Daoy (cell line): ENCODE data around the gene RAPH1. TPM values are rescaled to one million over a fixed set of nuclear protein-coding genes. Genes with fewer than 3 reads are reported as not detected.
"Not testable (repeated sequence)": the region's sequence is repeated elsewhere in the genome, so short reads cannot be mapped to it uniquely, and the experiment has no call there.

ENCODE experiments used
- DNase-seq: peaks from one replicate; pipeline ENCODE4 v3.0.0-alpha.2; 2015; ENCODE audit warnings: low read depth
- total RNA-seq: library from RNA; depleted of rRNA; stranded (reverse); fragments of >200 nt; shearing (Covaris generic); gene quantifications from 2 replicates; pipeline ENCODE4 v1.2.3, GENCODE V29; 2014

Gene RAPH1
- total RNA-seq, 1 experiment from 2014 or later: 5.8 TPM

DNA sequence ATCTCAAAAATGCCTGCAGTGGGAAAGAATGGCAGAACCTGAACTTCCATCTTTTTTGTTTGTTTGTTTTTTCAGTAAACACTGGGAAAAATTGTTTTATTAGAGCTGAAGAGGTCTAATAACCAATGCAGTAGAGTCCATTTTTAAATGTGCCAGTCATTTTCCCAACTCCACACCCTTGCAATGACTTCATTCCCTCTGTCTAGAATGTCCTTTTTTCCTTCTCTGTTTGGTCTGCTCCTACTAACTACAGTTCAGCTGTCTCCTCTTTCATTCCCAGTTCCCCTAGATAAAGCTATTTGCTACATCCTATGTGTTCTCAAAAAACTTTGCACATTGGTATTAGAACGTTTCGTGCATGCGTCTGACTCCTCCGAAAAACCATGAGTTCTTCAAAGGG lies 9.3 kb upstream of the RAPH1 start:
- DNase-seq: no peak

DNA sequence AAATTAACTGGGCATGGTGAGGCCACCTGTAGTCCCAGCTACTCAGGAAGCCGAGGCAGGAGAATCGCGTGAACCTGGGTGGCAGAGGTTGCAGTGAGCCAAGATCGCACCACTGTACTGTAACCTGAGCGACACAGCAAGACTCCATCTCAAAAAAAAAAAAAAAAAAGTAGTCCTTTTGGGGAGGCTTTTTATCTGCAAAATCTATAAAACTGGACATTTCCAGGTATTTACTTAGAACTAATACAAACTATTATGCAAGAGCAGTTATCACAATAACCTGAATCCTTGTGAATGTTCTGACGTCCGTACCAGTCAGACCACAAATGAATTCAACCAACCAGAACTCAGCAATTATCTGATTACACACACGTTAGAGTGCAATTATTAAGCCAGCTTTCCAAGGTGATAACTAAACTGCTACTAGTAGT lies 8.8 kb upstream of the RAPH1 start:
- DNase-seq: no peak

DNA sequence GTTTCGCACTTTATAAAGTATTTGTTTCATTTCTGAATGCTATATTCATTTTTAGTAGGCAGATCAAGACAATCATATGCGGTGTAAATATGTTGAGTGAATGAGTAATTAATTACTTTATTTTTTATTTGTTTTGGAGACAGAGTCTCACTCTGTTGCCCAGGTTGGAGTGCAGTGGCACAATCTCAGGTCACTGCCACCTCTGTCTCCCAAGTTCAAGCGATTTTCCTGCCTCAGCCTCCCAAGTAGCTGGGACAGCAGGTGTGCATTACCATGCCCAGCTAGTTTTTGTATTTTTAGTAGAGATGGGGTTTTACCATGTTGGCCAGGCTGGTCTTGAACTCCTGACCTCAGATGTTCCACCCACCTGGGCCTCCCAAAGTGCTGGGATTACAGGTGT lies 5.5 kb upstream of the RAPH1 start:
- not testable (repeated sequence) for DNase-seq

DNA sequence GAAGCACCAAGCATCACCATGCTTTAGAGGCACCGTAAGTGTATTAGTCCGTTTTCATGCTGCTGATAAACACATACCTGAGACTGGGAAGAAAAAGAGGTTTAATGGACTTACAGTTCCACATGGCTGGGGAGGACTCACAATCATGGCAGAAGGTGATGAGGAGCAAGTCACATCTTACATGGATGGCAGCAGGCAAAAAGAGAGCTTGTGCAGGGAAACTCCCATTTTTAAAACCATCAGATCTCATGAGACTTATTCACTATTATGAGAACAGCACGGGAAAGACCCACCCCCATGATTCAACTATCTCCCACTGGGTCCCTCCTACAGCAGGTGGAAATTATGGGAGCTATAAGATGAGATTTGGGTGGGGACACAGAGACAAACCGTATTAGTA lies 3.1 kb upstream of the RAPH1 start:
- not testable (repeated sequence) for DNase-seq

DNA sequence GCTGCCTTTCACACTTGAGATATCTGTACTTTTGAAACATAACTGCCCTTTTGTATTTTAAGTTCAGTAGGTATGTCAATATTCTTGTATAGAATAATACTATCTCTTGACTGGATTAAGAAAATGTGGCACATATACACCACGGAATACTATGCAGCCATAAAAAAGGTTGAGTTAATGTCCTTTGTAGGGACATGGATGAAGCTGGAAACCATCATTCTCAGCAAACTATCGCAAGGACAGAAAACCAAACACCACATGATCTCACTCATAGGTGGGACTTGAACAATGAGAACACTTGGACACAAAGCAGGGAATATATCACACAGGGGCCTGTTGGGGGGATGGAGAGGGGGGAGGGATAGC lies 1.5 kb upstream of the RAPH1 start:
- not testable (repeated sequence) for DNase-seq

DNA sequence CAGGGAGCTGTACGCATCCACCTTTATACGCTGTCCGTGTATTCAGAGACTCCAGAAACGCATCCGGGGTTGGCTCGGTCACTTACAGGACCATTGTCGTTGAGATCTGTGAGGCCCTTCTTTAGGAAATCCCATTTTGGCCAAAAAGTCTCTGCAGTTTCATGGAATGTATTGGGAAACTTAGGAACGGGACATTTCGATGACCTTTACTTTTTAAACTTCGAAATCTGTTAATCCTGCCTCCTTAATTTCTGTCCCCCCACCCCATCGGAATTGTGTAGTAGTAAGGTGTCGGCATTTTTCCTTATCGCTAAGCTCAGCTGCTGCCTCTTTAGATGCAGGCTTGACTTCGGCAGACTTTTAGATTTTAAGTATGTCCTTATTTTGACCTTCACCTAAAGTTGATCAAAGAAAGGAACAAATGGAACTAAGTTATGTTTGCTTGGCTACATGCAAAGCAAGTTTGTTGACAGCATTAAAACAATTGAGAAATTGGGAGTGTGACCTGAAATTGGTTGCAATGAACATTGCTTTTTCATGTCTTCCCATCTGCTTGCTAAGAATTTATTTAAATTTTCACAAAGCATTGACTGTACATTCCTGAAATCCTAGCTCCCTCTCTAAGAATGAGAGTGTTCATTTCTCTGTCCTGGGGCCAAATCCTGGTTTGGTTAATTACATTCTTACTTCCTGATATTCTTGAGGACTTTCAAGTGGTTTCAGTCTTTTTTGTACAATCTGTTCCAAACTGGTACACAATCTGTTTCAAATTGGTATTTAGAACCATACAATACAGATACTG lies 884 bp upstream of the RAPH1 start:
- DNase-seq: no peak

DNA sequence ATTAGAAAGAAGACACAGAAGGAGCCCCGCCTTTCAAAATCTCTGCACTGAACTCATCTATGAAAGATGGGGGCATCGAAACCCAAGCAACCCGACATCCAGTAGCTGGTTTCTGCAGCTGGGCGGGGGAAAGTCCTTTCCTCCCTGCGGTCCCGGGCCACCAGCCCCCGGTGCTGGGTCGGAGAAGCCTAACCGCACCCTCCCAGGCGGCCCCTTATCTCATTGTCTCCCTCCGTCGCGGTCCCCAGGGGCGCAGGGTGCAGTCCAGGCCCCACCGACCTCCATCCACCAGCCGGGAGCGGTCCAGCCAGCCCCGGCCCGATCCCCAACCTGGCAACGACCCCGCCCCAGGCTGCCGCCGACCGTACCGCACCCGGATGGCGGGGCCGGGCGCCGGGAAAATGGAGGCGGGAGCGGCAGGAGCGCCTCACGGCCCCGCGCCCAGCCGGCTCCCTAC lies 452 bp downstream of the RAPH1 start:
- no peak for DNase-seq

DNA sequence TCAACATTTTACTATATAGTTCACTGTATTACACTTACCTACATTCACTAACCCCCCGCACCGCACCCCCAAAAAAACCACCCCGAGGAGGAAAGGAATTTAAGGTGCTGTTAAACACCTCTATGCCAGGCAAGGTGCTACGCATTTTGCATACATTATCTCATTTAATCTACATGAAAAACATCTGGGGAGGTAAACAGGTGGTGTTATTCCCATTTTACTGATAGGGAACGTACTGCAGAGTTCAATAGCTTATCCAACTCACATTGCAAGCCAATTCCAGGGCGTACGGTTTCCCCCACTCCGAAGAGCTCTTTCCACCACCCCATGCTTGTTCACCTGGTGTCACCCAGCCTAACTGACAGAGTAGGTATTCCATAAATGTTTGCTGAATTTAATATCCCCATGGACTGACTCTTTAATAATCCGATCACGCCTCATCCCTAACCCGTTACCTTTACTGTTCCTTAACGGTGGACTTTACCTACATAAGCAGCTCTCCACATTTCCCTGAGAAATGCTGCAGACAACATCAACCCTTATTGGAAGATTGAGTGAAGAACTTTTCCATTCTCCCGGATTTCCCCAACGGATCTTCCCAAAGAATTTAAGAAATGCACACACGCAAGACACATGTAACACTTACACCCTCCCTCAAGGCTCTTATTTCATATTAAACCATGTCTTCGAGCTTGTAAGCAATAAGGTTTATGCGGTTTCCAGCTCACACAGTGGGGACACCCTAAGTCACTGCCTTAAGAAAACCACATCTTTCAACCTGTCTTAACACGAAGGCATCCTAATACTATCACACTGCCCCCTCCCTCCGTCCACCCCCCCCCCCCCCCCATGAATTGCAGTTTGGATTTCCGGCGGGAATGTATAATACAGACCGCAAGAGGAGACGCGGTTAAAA lies 1.2 kb downstream of the RAPH1 start:
- DNase-seq: peak; percentile 24

DNA sequence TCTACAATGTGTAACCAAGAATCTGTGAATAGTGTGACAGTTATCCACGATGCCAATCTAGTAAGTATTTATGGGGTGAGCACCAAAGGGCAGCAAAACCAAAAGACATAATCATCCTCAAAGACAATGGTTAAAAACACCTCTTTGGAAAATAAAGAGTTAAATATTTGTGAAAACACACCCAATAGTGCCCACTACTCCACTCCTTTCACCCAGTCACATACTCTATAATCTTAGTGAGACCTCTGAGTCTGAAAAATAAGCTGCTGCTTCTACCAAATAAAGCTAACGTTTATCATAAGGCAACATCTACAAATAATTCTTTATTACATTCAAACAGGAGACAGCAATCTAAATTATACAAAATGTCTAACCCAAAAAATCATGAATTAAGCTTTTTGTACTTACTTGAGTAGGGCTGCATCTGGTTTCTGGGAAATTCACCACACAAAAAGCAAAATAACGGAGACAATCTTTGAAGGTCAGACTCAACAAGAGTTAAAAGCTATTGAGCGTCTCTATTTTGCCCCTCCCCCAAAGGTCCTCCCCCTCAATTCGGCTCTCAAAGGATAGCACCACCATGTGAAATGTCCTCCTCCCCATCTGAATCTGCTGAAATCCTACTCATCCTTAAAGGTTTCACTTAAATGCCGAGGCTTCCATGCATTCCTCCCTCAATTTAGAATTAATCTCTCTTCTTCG lies 2.0 kb downstream of the RAPH1 start:
- DNase-seq: peak; percentile 21

DNA sequence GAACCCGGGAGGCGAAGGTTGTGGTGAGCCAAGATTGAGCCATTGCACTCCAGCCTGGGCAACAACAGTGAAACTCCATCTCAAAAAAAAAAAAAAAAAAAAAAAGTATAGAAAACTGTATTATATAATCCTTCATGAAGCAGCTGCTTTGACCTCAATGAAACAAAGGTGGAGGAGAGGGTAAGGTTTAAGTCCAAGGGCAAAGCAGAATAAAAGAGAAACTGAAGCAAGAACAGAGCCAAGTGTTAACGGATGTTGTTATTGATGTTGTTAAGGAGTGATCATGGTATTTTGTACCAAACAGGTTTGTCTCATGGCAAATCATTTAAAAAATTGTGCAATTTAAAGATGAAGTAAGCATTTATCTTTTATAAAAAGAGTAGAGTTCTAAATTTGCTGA lies 7.4 kb downstream of the RAPH1 start:
- DNase-seq: no peak

DNA sequence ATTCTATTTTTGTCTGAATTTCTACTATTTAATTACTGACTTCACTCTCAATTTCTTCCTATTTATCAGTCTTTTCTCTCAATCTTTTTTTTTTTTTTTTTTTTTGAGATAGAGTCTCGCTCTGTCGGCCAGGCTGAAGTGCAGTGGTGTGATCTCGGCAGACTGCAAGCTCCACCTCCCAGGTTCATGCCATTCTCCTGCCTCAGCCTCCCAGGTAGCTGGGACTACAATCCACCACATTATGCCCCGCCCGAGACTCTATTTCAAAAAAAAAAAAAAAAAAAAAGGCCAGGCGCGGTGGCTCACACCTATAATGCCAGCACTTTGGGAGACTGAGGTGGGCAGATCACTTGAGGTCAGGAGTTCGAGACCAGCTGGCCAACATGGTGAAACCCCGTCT lies 21.8 kb downstream of the RAPH1 start:
- not testable (repeated sequence) for DNase-seq

DNA sequence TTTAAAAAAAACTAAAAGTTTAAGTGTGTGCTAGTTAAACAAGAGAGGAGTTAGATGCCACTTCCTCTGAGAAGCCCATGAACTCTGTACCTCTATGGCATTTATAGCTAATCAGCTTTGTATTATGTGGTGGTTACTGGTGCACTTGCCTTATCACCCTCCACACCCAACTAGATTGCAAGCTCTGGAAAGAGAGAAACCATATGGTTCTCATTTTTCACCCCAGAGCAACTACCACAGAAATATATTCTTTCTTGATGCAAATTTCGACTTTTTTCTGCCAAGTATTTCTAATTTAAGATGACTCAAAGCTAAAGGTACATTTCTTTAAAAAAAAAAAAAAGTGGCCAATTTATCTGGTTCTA lies 24.2 kb downstream of the RAPH1 start:
- no peak for DNase-seq

DNA sequence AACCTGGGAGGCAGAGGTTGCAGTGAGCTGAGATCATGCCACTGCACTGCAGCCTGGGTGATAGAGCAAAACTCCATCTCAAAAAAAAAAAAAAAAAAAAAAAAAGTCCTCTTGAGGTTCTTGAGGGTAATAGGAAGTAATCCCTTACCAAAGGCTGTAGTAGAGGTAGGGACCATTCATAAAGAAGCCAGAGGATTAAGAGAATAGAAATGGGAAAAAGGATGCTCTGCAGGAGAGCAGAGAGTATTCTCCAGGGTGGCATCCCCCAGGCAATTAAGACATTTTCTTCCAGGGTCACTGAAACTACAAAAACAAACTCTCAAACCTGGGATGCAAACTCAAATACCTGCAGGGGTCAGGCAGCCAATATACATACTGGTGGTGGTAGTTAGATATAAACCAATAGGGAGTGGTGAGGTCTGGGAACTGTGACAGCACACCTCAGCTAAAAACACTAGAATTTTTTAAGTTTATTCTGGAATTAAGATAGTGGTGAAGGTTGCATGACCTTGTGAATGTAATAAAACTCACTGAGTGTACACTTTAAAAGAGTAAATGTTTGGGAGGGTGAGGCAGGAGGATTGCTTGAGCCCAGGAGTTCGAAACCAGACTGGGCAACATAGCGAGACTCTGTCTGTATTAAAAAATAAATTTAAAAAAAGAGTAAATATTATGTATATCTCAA lies 24.7 kb downstream of the RAPH1 start:
- DNase-seq: no peak

DNA sequence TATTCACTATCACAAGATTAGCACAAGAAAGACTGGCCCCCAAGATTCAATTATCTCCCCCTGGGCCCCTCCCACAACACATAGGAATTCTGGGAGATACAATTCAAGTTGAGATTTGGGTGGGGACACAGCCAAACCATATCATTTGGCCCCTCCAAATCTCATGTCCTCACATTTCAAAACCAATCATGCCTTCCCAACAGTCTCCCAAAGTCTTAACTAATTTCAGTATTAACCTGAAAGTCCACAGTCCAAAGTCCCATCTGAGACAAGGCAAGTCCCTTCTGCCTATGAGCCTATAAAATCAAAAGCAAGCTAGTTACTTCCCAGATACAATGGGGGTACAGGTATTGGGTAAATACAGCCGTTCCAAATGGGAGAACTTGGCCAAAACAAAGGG lies 31.6 kb downstream of the RAPH1 start:
- not testable (repeated sequence) for DNase-seq

DNA sequence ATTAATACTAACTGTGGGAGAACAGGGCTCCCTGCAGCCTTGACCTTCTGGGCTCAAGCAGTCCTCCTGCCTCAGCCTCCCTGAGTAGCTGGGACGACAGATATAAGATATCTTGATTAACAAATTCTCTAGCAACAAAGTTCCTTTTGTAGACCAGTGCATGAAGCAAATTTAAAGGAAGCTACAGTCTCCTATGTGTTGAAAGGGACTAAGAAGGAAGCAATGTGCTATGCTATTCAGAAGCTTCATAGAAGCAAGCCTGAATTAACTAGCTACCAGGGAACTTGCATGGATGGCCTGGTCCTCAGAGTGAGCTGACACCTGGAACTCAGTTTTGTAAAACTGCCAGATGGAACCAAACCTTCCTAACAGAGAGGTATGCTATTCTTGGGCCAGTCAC lies 33.2 kb downstream of the RAPH1 start:
- DNase-seq: no peak

DNA sequence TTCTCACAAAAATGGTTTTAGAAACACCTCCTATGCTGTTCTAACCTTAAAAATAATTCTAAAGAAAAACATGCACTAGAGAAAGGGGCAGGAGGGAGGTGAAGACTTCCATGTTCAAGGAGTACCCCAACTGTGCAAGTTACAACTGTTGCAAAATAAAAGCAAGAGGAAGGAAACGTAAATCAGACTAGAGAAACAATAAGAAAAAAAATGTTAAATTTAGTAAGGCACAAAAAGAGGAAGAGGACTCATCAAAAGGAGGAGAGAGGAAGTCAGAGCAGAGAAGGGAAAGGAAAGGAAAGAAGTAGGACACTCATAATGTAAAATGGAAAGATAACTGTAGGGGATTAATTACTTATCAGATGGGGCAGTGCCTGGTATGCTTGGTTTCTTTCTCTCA lies 34.1 kb downstream of the RAPH1 start:
- no peak for DNase-seq

DNA sequence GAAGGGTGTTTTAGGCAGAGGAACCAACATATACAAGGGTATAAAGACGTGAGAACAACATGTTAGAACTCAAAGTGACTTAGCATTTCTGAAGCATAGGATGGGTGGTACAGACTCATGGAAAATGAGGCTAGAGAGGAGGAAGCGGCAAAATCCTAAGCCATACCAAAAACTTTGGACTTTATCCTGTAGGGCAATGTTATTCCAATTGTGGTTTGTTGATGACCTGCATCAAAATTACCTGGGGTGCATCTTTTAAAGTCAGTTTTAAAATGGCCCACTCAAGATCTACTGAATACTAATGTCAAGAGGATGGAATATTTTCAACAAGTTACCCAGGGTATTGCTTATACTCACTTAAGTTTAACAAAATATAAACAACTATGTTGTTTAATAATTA lies 34.8 kb downstream of the RAPH1 start:
- no peak for DNase-seq

DNA sequence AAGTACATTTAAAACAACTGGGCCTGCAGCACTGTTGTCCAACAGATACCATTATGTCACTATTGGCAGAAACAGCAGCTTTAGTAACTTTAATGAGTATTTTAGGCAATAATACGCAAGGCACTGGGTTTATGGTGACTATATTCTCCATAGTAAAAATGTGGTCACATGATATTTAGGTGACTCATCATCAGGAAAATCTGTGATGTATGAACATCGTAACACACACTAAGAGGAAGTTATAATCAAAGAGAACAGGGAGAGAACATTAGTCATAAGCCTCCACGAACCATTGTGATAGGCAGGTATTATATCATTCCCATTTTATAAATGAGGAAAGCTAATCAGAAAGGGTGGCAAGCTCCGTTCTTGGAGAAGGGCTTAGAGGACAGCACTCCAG lies 36.9 kb downstream of the RAPH1 start:
- DNase-seq: peak; percentile 22

DNA sequence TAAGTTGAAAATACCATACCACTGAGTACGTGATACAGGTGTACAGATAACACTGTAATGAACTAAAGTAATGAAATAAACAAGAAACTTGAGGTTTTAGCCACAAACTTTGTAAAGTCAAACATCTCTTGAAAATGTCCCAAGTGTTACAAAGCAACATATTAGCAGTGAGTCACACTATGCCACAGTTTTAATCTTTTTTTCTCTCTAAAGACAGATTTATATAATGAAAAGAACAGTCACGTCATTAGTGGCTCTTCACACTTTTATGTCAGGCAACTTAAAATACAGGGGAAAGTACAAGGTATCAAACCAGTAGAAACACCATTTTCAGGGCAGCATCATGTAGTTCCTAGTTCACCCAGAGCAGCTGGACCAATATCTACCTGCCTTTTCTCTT lies 42.1 kb downstream of the RAPH1 start:
- DNase-seq: no peak

DNA sequence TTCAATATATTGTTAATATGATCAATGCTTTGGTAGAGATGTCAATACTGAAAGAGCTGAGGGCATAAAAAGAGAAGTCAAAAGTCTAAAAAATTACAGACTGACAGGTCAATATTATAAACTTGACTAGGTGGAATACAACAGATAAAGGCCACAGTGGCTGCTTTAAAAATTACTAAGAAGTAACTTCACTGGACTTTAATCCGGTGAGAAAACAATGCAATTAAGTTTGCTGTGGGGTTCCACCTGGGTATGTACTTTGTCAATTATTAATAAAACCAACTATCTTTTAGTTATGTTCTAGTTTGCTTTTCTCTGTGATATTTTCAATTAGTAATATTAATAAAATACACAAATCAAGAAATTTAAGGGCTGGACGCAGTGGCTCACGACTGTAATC lies 44.7 kb downstream of the RAPH1 start:
- DNase-seq: no peak

DNA sequence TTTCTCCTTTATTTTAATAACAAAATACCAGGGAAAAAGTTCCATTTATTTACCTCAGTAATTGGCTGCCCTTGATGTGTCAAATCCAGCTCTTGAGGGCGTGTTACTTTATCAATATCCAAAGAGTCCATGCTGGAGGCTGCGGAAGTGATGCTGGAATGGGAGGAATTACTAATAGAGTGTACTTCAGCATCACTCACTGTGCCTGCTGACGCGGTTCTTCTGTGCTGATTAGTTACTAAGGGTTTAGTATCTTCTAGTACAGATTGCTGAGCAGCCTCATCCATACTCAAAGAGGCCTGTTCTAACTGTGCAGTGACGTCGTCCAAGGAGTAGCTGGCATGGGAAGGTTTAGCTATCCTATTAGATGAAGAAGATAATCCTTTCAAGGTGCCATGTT lies 45.6 kb downstream of the RAPH1 start:
- DNase-seq: no peak
